ENCODE data around the gene PCDH9. TPM values are rescaled to one million over a fixed set of nuclear protein-coding genes. Genes with fewer than 3 reads are reported as not detected.

Gene PCDH9
- total and polyA plus RNA-seq, 2 experiments from 2014 or later: 0.31 to 0.52 TPM

DNA sequence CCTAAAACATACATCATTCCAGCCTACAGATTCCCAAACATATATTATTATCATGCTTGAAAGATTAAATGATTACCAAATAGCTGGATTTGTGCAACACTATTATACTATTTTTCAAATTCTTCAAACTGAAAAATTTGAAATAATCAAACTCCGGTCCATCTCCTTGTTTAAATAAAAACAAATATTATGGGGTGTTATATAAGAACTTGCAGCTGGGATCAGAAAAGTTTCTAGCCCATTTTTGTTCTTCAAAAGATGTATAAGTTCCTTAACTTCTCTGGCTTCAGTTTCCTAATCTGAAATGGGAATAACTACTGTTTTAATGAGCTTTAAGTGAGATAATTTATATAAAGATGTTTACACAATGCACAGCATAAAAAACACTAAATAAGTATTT is 422.9 kb downstream of the PCDH9 start:
- Histone ChIP-seq H2AFZ (no peak overlapping the region), H4K20me1 (replicated peaks; ENCODE audit: insufficient read depth) (no peaks in the 10 kb centered on the region), H3K36me3 (ENCODE audit: insufficient read depth) (no peaks in the 10 kb centered on the region), H3F3A (replicated peaks; ENCODE audit: low read depth) (no peaks in the 10 kb centered on the region), H3K4me1 (ENCODE audit: insufficient read depth) (peaks cover 8% of the 10 kb centered on the region), H3K79me2 (replicated peaks; ENCODE audit: insufficient read depth) (no peaks in the 10 kb centered on the region), H3K9me2 (ENCODE audit: insufficient read depth) (no peaks in the 10 kb centered on the region), H3K27me3 (ENCODE audit: insufficient read depth) (no peaks in the 10 kb centered on the region), H3K27ac (ENCODE audit: low read depth) (no peak overlapping the region), H3K4me3 (no peak overlapping the region), H3K4me2 (no peak overlapping the region)
- Mint-ChIP-seq H3K27ac (no peak overlapping the region), H3K36me3 (ENCODE audit: low read depth) (no peaks in the 10 kb centered on the region; the same call in 2 of the 3 replicates), H3K9me3 (peaks cover 7% of the 10 kb centered on the region), H3K4me1 (peaks cover 21% of the 10 kb centered on the region), H3K4me3 (no peak overlapping the region), H3K27me3 (ENCODE audit: insufficient read depth, low read depth, poor library complexity) (no peaks in the 10 kb centered on the region)
- DNase-seq (ENCODE audit: low spot score) (no peak), ATAC-seq (no peak)
- no peak for TF ChIP-seq STAT1 (IDR thresholded peaks at IDR 0.05; ENCODE audit: unreplicated experiment)
- TF ChIP-seq ZNF114 (CRISPR knock-in tag; IDR thresholded peaks at IDR 0.05): no peak
- no peak for TF ChIP-seq CREB1 (CRISPR knock-in tag; IDR thresholded peaks at IDR 0.05; ENCODE audit: low read depth)
- TF ChIP-seq, protein P1, sequence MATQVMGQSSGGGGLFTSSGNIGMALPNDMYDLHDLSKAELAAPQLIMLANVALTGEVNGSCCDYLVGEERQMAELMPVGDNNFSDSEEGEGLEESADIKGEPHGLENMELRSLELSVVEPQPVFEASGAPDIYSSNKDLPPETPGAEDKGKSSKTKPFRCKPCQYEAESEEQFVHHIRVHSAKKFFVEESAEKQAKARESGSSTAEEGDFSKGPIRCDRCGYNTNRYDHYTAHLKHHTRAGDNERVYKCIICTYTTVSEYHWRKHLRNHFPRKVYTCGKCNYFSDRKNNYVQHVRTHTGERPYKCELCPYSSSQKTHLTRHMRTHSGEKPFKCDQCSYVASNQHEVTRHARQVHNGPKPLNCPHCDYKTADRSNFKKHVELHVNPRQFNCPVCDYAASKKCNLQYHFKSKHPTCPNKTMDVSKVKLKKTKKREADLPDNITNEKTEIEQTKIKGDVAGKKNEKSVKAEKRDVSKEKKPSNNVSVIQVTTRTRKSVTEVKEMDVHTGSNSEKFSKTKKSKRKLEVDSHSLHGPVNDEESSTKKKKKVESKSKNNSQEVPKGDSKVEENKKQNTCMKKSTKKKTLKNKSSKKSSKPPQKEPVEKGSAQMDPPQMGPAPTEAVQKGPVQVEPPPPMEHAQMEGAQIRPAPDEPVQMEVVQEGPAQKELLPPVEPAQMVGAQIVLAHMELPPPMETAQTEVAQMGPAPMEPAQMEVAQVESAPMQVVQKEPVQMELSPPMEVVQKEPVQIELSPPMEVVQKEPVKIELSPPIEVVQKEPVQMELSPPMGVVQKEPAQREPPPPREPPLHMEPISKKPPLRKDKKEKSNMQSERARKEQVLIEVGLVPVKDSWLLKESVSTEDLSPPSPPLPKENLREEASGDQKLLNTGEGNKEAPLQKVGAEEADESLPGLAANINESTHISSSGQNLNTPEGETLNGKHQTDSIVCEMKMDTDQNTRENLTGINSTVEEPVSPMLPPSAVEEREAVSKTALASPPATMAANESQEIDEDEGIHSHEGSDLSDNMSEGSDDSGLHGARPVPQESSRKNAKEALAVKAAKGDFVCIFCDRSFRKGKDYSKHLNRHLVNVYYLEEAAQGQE (IDR thresholded peaks at IDR 0.05; ENCODE audit: unreplicated experiment): no peak
- TF ChIP-seq POLR2AphosphoS5 (IDR thresholded peaks at IDR 0.05; ENCODE audit: low read depth): no peak
- TF ChIP-seq, protein P2, sequence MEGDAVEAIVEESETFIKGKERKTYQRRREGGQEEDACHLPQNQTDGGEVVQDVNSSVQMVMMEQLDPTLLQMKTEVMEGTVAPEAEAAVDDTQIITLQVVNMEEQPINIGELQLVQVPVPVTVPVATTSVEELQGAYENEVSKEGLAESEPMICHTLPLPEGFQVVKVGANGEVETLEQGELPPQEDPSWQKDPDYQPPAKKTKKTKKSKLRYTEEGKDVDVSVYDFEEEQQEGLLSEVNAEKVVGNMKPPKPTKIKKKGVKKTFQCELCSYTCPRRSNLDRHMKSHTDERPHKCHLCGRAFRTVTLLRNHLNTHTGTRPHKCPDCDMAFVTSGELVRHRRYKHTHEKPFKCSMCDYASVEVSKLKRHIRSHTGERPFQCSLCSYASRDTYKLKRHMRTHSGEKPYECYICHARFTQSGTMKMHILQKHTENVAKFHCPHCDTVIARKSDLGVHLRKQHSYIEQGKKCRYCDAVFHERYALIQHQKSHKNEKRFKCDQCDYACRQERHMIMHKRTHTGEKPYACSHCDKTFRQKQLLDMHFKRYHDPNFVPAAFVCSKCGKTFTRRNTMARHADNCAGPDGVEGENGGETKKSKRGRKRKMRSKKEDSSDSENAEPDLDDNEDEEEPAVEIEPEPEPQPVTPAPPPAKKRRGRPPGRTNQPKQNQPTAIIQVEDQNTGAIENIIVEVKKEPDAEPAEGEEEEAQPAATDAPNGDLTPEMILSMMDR (conservative IDR thresholded peaks at IDR 0.05; ENCODE audit: low read depth in 2 of 2): no peak
- no peak for TF ChIP-seq NANOG (IDR thresholded peaks at IDR 0.05; ENCODE audit: borderline replicate concordance)
- no peak for TF ChIP-seq ZNF331 (CRISPR knock-in tag; IDR thresholded peaks at IDR 0.05; ENCODE audit: low read depth)
- TF ChIP-seq, protein P3, sequence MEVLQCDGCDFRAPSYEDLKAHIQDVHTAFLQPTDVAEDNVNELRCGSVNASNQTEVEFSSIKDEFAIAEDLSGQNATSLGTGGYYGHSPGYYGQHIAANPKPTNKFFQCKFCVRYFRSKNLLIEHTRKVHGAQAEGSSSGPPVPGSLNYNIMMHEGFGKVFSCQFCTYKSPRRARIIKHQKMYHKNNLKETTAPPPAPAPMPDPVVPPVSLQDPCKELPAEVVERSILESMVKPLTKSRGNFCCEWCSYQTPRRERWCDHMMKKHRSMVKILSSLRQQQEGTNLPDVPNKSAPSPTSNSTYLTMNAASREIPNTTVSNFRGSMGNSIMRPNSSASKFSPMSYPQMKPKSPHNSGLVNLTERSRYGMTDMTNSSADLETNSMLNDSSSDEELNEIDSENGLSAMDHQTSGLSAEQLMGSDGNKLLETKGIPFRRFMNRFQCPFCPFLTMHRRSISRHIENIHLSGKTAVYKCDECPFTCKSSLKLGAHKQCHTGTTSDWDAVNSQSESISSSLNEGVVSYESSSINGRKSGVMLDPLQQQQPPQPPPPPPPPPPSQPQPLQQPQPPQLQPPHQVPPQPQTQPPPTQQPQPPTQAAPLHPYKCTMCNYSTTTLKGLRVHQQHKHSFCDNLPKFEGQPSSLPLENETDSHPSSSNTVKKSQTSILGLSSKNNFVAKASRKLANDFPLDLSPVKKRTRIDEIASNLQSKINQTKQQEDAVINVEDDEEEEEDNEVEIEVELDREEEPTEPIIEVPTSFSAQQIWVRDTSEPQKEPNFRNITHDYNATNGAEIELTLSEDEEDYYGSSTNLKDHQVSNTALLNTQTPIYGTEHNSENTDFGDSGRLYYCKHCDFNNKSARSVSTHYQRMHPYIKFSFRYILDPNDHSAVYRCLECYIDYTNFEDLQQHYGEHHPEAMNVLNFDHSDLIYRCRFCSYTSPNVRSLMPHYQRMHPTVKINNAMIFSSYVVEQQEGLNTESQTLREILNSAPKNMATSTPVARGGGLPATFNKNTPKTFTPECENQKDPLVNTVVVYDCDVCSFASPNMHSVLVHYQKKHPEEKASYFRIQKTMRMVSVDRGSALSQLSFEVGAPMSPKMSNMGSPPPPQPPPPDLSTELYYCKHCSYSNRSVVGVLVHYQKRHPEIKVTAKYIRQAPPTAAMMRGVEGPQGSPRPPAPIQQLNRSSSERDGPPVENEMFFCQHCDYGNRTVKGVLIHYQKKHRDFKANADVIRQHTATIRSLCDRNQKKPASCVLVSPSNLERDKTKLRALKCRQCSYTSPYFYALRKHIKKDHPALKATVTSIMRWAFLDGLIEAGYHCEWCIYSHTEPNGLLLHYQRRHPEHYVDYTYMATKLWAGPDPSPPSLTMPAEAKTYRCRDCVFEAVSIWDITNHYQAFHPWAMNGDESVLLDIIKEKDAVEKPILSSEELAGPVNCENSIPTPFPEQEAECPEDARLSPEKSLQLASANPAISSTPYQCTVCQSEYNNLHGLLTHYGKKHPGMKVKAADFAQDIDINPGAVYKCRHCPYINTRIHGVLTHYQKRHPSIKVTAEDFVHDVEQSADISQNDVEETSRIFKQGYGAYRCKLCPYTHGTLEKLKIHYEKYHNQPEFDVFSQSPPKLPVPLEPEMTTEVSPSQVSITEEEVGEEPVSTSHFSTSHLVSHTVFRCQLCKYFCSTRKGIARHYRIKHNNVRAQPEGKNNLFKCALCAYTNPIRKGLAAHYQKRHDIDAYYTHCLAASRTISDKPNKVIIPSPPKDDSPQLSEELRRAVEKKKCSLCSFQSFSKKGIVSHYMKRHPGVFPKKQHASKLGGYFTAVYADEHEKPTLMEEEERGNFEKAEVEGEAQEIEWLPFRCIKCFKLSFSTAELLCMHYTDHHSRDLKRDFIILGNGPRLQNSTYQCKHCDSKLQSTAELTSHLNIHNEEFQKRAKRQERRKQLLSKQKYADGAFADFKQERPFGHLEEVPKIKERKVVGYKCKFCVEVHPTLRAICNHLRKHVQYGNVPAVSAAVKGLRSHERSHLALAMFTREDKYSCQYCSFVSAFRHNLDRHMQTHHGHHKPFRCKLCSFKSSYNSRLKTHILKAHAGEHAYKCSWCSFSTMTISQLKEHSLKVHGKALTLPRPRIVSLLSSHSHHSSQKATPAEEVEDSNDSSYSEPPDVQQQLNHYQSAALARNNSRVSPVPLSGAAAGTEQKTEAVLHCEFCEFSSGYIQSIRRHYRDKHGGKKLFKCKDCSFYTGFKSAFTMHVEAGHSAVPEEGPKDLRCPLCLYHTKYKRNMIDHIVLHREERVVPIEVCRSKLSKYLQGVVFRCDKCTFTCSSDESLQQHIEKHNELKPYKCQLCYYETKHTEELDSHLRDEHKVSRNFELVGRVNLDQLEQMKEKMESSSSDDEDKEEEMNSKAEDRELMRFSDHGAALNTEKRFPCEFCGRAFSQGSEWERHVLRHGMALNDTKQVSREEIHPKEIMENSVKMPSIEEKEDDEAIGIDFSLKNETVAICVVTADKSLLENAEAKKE (CRISPR knock-in tag; IDR thresholded peaks at IDR 0.05): no peak
- TF ChIP-seq JUNB (IDR thresholded peaks at IDR 0.05; ENCODE audit: unreplicated experiment): no peak
- TF ChIP-seq EZH2phosphoT487 (IDR thresholded peaks at IDR 0.05; ENCODE audit: unreplicated experiment): no peak
- TF ChIP-seq, protein P4, sequence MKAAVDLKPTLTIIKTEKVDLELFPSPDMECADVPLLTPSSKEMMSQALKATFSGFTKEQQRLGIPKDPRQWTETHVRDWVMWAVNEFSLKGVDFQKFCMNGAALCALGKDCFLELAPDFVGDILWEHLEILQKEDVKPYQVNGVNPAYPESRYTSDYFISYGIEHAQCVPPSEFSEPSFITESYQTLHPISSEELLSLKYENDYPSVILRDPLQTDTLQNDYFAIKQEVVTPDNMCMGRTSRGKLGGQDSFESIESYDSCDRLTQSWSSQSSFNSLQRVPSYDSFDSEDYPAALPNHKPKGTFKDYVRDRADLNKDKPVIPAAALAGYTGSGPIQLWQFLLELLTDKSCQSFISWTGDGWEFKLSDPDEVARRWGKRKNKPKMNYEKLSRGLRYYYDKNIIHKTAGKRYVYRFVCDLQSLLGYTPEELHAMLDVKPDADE (IDR thresholded peaks at IDR 0.05): no peak
- no peak for TF ChIP-seq EZH2 (IDR thresholded peaks at IDR 0.05; ENCODE audit: low read depth, unreplicated experiment)

Measured in GM23338 (cell line).